Measurements from ENCODE around the gene TRMT61A.

- no peak for TF ChIP-seq CTCF (conservative IDR thresholded peaks at IDR 0.05)
- no peak for TF ChIP-seq EZH2 (IDR thresholded peaks at IDR 0.05; ENCODE audit: low read depth)
Measured at GRCh38 chr14:103530831-103531230, 1.8 kb downstream of the TRMT61A start.
